HL-60 (cell line): ENCODE results near the gene EYS.

Source experiments
- GABPA ChIP-seq: IDR thresholded peaks from 2 replicates; pipeline ENCODE4 v1.6.1; 2012; ENCODE audit warnings: low read depth
- POLR2AphosphoS5 ChIP-seq: IDR thresholded peaks from 2 replicates; pipeline ENCODE4 v1.6.1; 2012; ENCODE audit warnings: low read depth
- REST ChIP-seq: IDR thresholded peaks from 2 replicates; pipeline ENCODE4 v1.6.1; 2012; ENCODE audit warnings: low read depth; ENCODE audit not compliant: insufficient replicate concordance
- TF ChIP-seq, protein P1 (sequence below): IDR thresholded peaks from one replicate; pipeline ENCODE4 v1.5.1; 2011; ENCODE audit warnings: low read length, control low read depth, inconsistent platforms; ENCODE audit not compliant: insufficient read depth

DNA sequence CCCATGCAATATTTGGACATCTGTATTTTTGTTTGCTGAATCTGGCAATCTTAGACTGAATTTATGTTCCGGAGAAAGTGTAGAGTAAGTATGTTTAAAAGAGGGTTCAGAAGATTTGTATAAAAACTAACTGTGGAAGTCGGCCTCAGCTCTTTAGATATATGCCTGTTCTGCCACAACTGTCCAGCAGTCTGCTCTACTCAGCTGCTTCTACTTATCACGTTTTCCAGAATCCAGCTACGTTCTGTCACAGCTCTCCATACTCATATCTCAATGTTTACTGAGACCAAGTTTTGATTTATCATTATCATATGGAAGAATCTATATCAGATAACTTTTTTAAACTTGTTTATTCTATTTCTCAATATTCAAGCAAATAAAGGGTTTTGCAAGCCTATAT, 721.3 kb downstream of the EYS start:
- TF ChIP-seq, protein P1, sequence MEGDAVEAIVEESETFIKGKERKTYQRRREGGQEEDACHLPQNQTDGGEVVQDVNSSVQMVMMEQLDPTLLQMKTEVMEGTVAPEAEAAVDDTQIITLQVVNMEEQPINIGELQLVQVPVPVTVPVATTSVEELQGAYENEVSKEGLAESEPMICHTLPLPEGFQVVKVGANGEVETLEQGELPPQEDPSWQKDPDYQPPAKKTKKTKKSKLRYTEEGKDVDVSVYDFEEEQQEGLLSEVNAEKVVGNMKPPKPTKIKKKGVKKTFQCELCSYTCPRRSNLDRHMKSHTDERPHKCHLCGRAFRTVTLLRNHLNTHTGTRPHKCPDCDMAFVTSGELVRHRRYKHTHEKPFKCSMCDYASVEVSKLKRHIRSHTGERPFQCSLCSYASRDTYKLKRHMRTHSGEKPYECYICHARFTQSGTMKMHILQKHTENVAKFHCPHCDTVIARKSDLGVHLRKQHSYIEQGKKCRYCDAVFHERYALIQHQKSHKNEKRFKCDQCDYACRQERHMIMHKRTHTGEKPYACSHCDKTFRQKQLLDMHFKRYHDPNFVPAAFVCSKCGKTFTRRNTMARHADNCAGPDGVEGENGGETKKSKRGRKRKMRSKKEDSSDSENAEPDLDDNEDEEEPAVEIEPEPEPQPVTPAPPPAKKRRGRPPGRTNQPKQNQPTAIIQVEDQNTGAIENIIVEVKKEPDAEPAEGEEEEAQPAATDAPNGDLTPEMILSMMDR = no peak
- TF ChIP-seq POLR2AphosphoS5 (no peak), GABPA (no peak), REST (no peak)
